ENCODE results near the gene ZNF646. TPM values are rescaled to one million over a fixed set of nuclear protein-coding genes. Genes with fewer than 3 reads are reported as not detected.

Gene ZNF646
- total RNA-seq, 2 experiments from 2014 or later, result 22.0 to 24.4 TPM

DNA sequence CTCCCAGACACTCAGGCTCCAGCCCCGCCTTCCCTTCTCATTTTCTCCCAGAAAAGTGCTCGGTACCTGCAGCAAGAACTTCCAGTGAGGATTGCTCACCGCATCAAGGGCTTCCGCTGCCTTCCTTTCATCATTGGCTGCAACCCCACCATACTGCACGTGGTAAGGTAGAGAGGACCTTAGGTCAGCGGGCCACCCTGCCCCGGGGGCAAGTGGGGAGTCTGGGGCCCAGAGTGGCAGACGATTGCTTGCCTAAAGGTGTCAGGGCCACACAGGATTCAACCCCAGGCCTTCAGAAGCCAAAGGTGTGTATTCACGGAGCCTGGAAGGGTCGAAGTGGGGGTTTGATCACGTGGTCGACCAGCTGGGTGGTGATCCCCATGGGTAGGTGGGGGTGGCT is 35.4 kb downstream of the ZNF646 start:
- H3K4me1 Mint-ChIP-seq (ENCODE audit: low read depth), result peaks cover 38% of the 10 kb centered on the region
- DNase-seq (no peak), ATAC-seq (no peak)
- H3K36me3 Mint-ChIP-seq (ENCODE audit: low read depth), result peaks cover 18% of the 10 kb centered on the region
- peak overlapping the region; percentile 79 for H3K4me3 Mint-ChIP-seq
- H3K27me3 Mint-ChIP-seq, result no peaks in the 10 kb centered on the region
- POLR2A ChIA-PET, result no interaction called here
- TF ChIP-seq, protein P1, sequence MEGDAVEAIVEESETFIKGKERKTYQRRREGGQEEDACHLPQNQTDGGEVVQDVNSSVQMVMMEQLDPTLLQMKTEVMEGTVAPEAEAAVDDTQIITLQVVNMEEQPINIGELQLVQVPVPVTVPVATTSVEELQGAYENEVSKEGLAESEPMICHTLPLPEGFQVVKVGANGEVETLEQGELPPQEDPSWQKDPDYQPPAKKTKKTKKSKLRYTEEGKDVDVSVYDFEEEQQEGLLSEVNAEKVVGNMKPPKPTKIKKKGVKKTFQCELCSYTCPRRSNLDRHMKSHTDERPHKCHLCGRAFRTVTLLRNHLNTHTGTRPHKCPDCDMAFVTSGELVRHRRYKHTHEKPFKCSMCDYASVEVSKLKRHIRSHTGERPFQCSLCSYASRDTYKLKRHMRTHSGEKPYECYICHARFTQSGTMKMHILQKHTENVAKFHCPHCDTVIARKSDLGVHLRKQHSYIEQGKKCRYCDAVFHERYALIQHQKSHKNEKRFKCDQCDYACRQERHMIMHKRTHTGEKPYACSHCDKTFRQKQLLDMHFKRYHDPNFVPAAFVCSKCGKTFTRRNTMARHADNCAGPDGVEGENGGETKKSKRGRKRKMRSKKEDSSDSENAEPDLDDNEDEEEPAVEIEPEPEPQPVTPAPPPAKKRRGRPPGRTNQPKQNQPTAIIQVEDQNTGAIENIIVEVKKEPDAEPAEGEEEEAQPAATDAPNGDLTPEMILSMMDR (IDR thresholded peaks at IDR 0.05), result no peak
- peak overlapping the region; percentile 65 for H3K27ac Mint-ChIP-seq
- intact Hi-C loops (cut with micrococcal nuclease), result loop anchor here (10.0 kb wide), 1 partner anchor 65 kb away; no protein-coding TSS in a partner anchor
- CTCF ChIA-PET, result interaction anchor here (1.1 kb wide), 1 partner anchor 33 kb away, joined by 6 read pairs; no protein-coding TSS in a partner anchor
- H3K9me3 Mint-ChIP-seq, result no peaks in the 10 kb centered on the region

DNA sequence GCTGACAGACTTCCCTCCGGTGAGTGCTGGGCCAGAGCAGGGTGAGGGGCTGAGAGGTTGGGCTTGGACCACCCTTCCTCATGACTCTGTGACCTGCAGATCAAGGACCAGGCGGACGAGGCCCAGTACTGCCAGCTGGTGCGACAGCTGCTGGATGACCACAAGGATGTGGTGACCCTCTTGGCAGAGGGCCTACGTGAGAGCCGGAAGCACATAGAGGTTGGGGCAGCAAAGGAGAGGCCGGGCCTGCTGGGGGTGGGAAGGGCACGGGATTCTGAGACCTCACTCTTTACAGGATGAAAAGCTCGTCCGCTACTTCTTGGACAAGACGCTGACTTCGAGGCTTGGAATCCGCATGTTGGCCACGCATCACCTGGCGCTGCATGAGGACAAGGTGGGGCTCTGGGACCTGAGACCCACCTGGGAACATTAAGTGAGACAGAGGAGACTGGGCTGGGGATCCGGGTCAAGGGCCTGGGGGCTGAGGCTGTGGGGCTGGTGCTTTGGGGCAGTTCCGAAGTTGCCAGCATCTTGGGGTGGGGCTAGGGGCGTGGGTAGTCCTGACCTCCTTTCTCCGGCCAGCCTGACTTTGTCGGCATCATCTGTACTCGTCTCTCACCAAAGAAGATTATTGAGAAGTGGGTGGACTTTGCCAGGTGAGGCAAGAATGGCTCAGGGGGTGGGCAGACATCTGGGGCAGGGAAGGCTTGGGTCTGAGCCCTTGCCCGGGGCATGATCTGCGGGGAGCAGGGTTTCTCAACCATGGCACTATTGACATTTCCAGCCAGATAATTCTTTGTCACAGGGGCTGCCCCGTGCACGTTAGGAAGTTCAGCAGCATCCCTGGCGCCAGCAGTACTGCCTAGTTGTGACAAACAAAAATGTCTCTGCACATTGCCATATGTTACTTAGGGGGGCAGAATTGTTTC is 36.1 kb downstream of the ZNF646 start:
- TF ChIP-seq, protein P1 (IDR thresholded peaks at IDR 0.05), result no peak
- ATAC-seq (no peak), DNase-seq (no peak)
- POLR2A ChIA-PET, result interaction anchor here (0.7 kb wide), 1 partner anchor 70 kb away, joined by 3 read pairs; the partner anchor contains the start of gene FUS
- CTCF ChIA-PET, result interaction anchor here (1.1 kb wide), 1 partner anchor 32 kb away, joined by 6 read pairs; no protein-coding TSS in a partner anchor
- H3K4me3 Mint-ChIP-seq, result peak overlapping the region; percentile 79
- peaks cover 18% of the 10 kb centered on the region for H3K36me3 Mint-ChIP-seq (ENCODE audit: low read depth)
- peak overlapping the region; percentile 17 for H3K27ac Mint-ChIP-seq
- H3K27me3 Mint-ChIP-seq, result no peaks in the 10 kb centered on the region
- intact Hi-C loops (cut with micrococcal nuclease), result loop anchor here (10.0 kb wide), 1 partner anchor 64 kb away; no protein-coding TSS in a partner anchor
- no peaks in the 10 kb centered on the region for H3K9me3 Mint-ChIP-seq
- peaks cover 38% of the 10 kb centered on the region for H3K4me1 Mint-ChIP-seq (ENCODE audit: low read depth)

DNA sequence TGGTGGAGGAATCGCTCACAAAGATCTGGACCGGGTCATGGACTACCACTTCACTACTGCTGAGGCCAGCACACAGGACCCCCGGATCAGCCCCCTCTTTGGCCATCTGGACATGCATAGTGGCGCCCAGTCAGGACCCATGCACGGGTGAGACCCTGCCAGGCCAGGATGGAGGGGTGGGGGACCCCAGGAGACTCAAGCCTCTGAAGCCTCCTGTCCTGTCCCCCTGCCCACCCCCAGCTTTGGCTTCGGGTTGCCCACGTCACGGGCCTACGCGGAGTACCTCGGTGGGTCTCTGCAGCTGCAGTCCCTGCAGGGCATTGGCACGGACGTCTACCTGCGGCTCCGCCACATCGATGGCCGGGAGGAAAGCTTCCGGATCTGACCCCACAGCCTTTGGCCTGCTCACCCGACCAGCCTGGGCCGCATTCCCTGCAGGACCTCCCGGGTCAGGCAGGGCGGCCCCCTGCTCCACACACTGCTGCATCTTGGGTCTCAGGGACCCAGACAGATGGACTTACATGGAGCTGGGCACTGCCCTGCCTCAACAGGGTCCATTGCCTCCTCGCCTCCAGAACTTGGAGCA is 37.8 kb downstream of the ZNF646 start:
- no peaks in the 10 kb centered on the region for H3K27me3 Mint-ChIP-seq
- peaks cover 18% of the 10 kb centered on the region for H3K36me3 Mint-ChIP-seq (ENCODE audit: low read depth)
- H3K27ac Mint-ChIP-seq, result no peak overlapping the region
- ChIA-PET POLR2A (interaction anchor here (1.4 kb wide), 1 partner anchor 9 kb away, joined by 4 read pairs; no protein-coding TSS in a partner anchor), CTCF (interaction anchor here (1.6 kb wide), 1 partner anchor 30 kb away, joined by 6 read pairs; no protein-coding TSS in a partner anchor)
- H3K4me1 Mint-ChIP-seq (ENCODE audit: low read depth), result peaks cover 33% of the 10 kb centered on the region
- no peak overlapping the region for H3K4me3 Mint-ChIP-seq
- ATAC-seq (no peak), DNase-seq (no peak)
- H3K9me3 Mint-ChIP-seq, result no peaks in the 10 kb centered on the region
- intact Hi-C loops (cut with micrococcal nuclease), result loop anchor here (10.0 kb wide), 1 partner anchor 63 kb away; no protein-coding TSS in a partner anchor
- TF ChIP-seq, protein P1 (IDR thresholded peaks at IDR 0.05), result no peak

DNA sequence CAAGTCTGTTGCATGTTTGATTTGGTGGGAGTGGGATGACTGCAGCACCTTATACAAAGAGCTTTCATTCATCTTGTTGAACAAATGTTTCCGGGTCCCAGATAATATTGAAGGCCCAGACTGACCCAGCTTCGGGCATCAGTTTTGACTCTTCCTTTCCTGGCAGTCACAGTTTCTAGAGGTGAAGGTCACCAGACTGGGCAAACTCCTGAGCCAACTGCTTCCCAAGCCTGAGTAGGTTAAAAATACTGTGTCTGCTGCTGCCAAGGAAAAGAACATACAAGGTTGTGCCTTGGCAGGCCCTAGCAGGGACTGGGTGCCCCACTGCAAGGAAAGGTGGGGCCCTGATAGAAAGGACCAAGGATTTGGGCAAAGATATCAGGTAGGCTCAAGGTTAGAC is 38.5 kb downstream of the ZNF646 start:
- DNase-seq (no peak), ATAC-seq (no peak)
- Mint-ChIP-seq H3K36me3 (ENCODE audit: low read depth) (peaks cover 18% of the 10 kb centered on the region), H3K27me3 (no peaks in the 10 kb centered on the region), H3K4me1 (ENCODE audit: low read depth) (peaks cover 26% of the 10 kb centered on the region), H3K9me3 (no peaks in the 10 kb centered on the region), H3K4me3 (no peak overlapping the region), H3K27ac (no peak overlapping the region)
- ChIA-PET CTCF (interaction anchor here (1.6 kb wide), 1 partner anchor 29 kb away, joined by 6 read pairs; no protein-coding TSS in a partner anchor), POLR2A (interaction anchor here (1.0 kb wide), 1 partner anchor 39 kb away, joined by 6 read pairs; the partner anchor contains the start of genes ZNF646 and ZNF668)
- intact Hi-C loops (cut with micrococcal nuclease), result loop anchor here (10.0 kb wide), 1 partner anchor 62 kb away; no protein-coding TSS in a partner anchor
- TF ChIP-seq, protein P1 (IDR thresholded peaks at IDR 0.05), result no peak

All from activated CD8-positive, alpha-beta T cell treated with anti-CD3 and anti-CD28 coated beads for 36 hours (primary cell).